K562 (cell line): ENCODE measurements around the gene STARD6. TPM values are rescaled to one million over a fixed set of nuclear protein-coding genes. Genes with fewer than 3 reads are reported as not detected.

Experiments used
- ATAC-seq: fragments of 200-7000 bp; cut with Tn5 transposase; 3 replicates; pipeline ENCODE4 v1.9.1; 2020; ENCODE audit warnings: moderate library complexity
- BruUV-seq: library from RNA; stranded (reverse); fragments of 400-500 nt; replicated peaks from 2 replicates; lab custom pipeline; 2021; lab: Mats Ljungman, UMichigan
- CTCF ChIA-PET: fragments of 300-600 bp; formaldehyde crosslinking; extraction: SDS; loops from one replicate; lab custom pipeline; 2021; ENCODE audit warnings: low intra/inter-chr PET ratio; lab: Yijun Ruan, JAX
- POLR2A ChIA-PET: fragments of 300-600, 350-650 bp; sonication (Branson Sonifier 250); formaldehyde crosslinking; extraction: SDS; loops from one replicate; lab custom pipeline; 2021; ENCODE audit warnings: antibody characterized with exemption, inconsistent platforms; lab: Yijun Ruan, JAX
- DNase-seq, 4 experiments: peaks; one replicate each; pipeline versions ENCODE4 v3.0.0 to v3.0.0-alpha.2; 2011 to 2018; ENCODE audit warnings: low spot score in 3 of 4, mixed read lengths in 3 of 4; ENCODE audit errors: extremely low read depth in 1 of 4
- FAIRE-seq: peaks from 2 replicates; lab custom pipeline; 2011; peaks lifted over from hg19 to GRCh38; lab: Jason Lieb, UNC
- H2AFZ ChIP-seq: 2 replicates; pipeline ENCODE4 v1.6.0; 2011; ENCODE audit warnings: low read depth, low read length, control low read depth, inconsistent platforms
- H3K27ac ChIP-seq: fragments of 200-600 bp; 3 replicates; pipeline ENCODE4 v1.8.0; 2011; ENCODE audit warnings: low read depth, mild to moderate bottlenecking, control low read depth, inconsistent platforms, low read length, moderate library complexity, mixed read lengths; ENCODE audit errors: extremely low read depth
- H3K27me3 ChIP-seq, 2 experiments: fragments of 300-600 bp in 1 of 2; 2 replicates in 1 of 2; 3 replicates in 1 of 2; pipeline versions ENCODE4 v1.6.0 to v1.8.0; 2011; ENCODE audit warnings: inconsistent platforms in 2 of 2, low read length in 2 of 2, mild to moderate bottlenecking in 1 of 2, mixed read lengths in 1 of 2, moderate library complexity in 1 of 2; ENCODE audit not compliant: control insufficient read depth in 2 of 2, insufficient read depth in 2 of 2
- H3K36me3 ChIP-seq: fragments of 300-600 bp; 3 replicates; pipeline ENCODE4 v1.8.0; 2011; ENCODE audit warnings: mild to moderate bottlenecking, low read length, inconsistent platforms; ENCODE audit not compliant: control insufficient read depth, insufficient read depth
- H3K4me1 ChIP-seq, 2 experiments: fragments of 200-600 bp in 1 of 2; replicated peaks in 1 of 2; 2 replicates in 1 of 2; 3 replicates in 1 of 2; pipeline versions ENCODE4 v1.5.1 to v1.8.0; 2011; ENCODE audit warnings: inconsistent platforms in 2 of 2, low read length in 2 of 2, mild to moderate bottlenecking in 1 of 2, mixed read lengths in 1 of 2, moderate library complexity in 1 of 2; ENCODE audit not compliant: control insufficient read depth in 2 of 2, insufficient read depth in 2 of 2
- H3K4me2 ChIP-seq: 2 replicates; pipeline ENCODE4 v1.6.1; 2011; ENCODE audit warnings: low read length, control low read depth, inconsistent platforms, mixed read lengths; ENCODE audit not compliant: insufficient read depth
- H3K4me3 ChIP-seq: fragments of 200-600 bp; sonication (generic), shearing (Covaris generic); 2 replicates; pipeline ENCODE4 v1.5.1; 2016; ENCODE audit warnings: control low read depth, inconsistent platforms
- H3K79me2 ChIP-seq: fragments of 200-600 bp; 3 replicates; pipeline ENCODE4 v1.8.0; 2011; ENCODE audit warnings: low read length, inconsistent platforms; ENCODE audit not compliant: control insufficient read depth, insufficient read depth
- H3K9ac ChIP-seq, 2 experiments: 2 replicates each; pipeline versions ENCODE4 v1.6.0 to v1.6.1; 2011; ENCODE audit warnings: low read depth in 2 of 2, low read length in 2 of 2, control low read depth in 1 of 2, inconsistent platforms in 1 of 2, mild to moderate bottlenecking in 1 of 2, mixed read lengths in 1 of 2; ENCODE audit not compliant: insufficient read depth in 1 of 2
- H3K9me1 ChIP-seq: one replicate; pipeline ENCODE4 v1.6.0; 2011; ENCODE audit warnings: inconsistent platforms, mild to moderate bottlenecking, low read length, moderate library complexity; ENCODE audit not compliant: control insufficient read depth, insufficient read depth
- H3K9me3 ChIP-seq: replicated peaks from 2 replicates; pipeline ENCODE4 v1.5.1; 2011; ENCODE audit warnings: low read depth, low read length, inconsistent platforms; ENCODE audit not compliant: control insufficient read depth, insufficient read depth
- H4K20me1 ChIP-seq: replicated peaks from 2 replicates; pipeline ENCODE4 v1.6.1; 2011; ENCODE audit warnings: low read length, inconsistent platforms, mixed read lengths; ENCODE audit not compliant: control insufficient read depth, insufficient read depth
- CUX1 ChIP-seq: fragments of 200-800 bp; sonication (Bioruptor generic); IDR thresholded peaks from 2 replicates; pipeline ENCODE4 v1.6.1; 2016; ENCODE audit warnings: missing genetic modification characterization, missing compliant biosample characterization
- MXD1 ChIP-seq: fragments of 250-450 bp; sonication (Bioruptor Pico); IDR thresholded peaks from 2 replicates; pipeline ENCODE4 v1.8.0; 2021; ENCODE audit warnings: borderline replicate concordance, mild to moderate bottlenecking, moderate library complexity; ENCODE audit not compliant: poor library complexity, severe bottlenecking
- PATZ1 ChIP-seq: fragments of 250-450 bp; sonication (Bioruptor Pico); IDR thresholded peaks from 2 replicates; pipeline ENCODE4 v1.5.0; 2020; ENCODE audit warnings: mild to moderate bottlenecking, borderline replicate concordance
- RBM17 ChIP-seq: fragments of 200-400 bp; formaldehyde crosslinking; IDR thresholded peaks from 2 replicates; pipeline ENCODE4 v1.6.1; 2017; ENCODE audit warnings: low read depth, mild to moderate bottlenecking, low read length, borderline replicate concordance
- RBM34 ChIP-seq: fragments of 200-400 bp; formaldehyde crosslinking; IDR thresholded peaks from 2 replicates; pipeline ENCODE4 v1.6.1; 2018; ENCODE audit warnings: low read length, borderline replicate concordance; ENCODE audit not compliant: insufficient read depth
- SAFB ChIP-seq: fragments of 200-400 bp; formaldehyde crosslinking; IDR thresholded peaks from 2 replicates; pipeline ENCODE4 v1.6.1; 2017; ENCODE audit warnings: low read depth, low read length, borderline replicate concordance
- SMARCA4 ChIP-seq: fragments of 450-650 bp; IDR thresholded peaks from 2 replicates; pipeline ENCODE4 v1.6.1; 2016
- THRA ChIP-seq: fragments of 450-650 bp; IDR thresholded peaks from 2 replicates; pipeline ENCODE4 v1.6.1; 2017; ENCODE audit warnings: mild to moderate bottlenecking, moderate library complexity
- YBX1 ChIP-seq: fragments of 450-650 bp; IDR thresholded peaks from 2 replicates; pipeline ENCODE4 v1.7.1; 2016; ENCODE audit warnings: mild to moderate bottlenecking
- ZNF75A ChIP-seq: fragments of 450-650 bp; formaldehyde crosslinking; IDR thresholded peaks from 2 replicates; pipeline ENCODE4 v1.4.0; 2020; ENCODE audit warnings: mild to moderate bottlenecking
- ZSCAN32 ChIP-seq: fragments of 450-650 bp; formaldehyde crosslinking; IDR thresholded peaks from 2 replicates; pipeline ENCODE4 v1.4.0; 2020; ENCODE audit warnings: mild to moderate bottlenecking, moderate library complexity
- WGBS: fragments of 100-300 bp; shearing (Covaris generic); methylation state at CpG from one replicate; pipeline ENCODE4 v1.1.6; 2016; ENCODE audit warnings: low coverage, mixed read lengths; ENCODE audit not compliant: insufficient coverage; ENCODE audit errors: missing lambda C conversion rate; 5-methylcytosine and 5-hydroxymethylcytosine counted together
- in situ Hi-C: fragments of 300-500 bp; cut with MboI; formaldehyde crosslinking; loops from 4 replicates; pipeline ENCODE4 v1.15.0; 2018; ENCODE audit warnings: inconsistent platforms, mixed read lengths
- intact Hi-C: fragments of 100-400 bp; cut with micrococcal nuclease; formaldehyde crosslinking; loops from 2 replicates; pipeline ENCODE4 v1.14.2; 2022
- polyA plus RNA-seq, 8 experiments: library from polyadenylated mRNA; depleted of rRNA in 4 of 8; stranded (reverse) in 5 of 8; unstranded in 3 of 8; fragments of >200 nt; fragmentation: Nextera tagmentation in 2 of 8; fragmentation: Illumina TruSeq in 1 of 8; extraction: Ambion mirVana in 2 of 8; extraction: Trizol in 1 of 8; gene quantifications; 2 replicates each; pipeline versions ENCODE4 v1.2.1 to v1.2.3, GENCODE V29; 2011 to 2014; ENCODE audit warnings: inconsistent platforms in 1 of 8, missing spikeins in 1 of 8
- total RNA-seq, 7 experiments: library from RNA; depleted of rRNA in 6 of 7; stranded (reverse); fragments of >200 nt in 6 of 7; fragmentation: Illumina TruSeq in 2 of 7; extraction: Trizol in 2 of 7; gene quantifications; 2 replicates each; pipeline versions ENCODE4 v1.2.1 to v1.2.3, GENCODE V29; 2011 to 2021; ENCODE audit warnings: low replicate concordance in 1 of 7

Gene STARD6
- total and polyA plus RNA-seq, 9 of the 15 experiments (the other 6 are each of a cell fraction or from before 2014, with no cell fraction given): 0.11 to 0.15 TPM; not detected in 7

- TF ChIP-seq ZSCAN32 (CRISPR knock-in tag): no peak
- no peak for TF ChIP-seq YBX1
- no peak for TF ChIP-seq RBM34
These were observed 72.5 kb downstream of the STARD6 start (continued) for GRCh38 chr18:54284981-54285785.

- ChIA-PET POLR2A (no interaction called here), CTCF (no interaction called here)
- Histone ChIP-seq H4K20me1 (no peaks in the 10 kb centered on the region), H3K36me3 (peaks cover 13% of the 10 kb centered on the region; the same call in 2 of the 3 replicates), H3K4me1 (no peaks in the 10 kb centered on the region), H3K9me1 (no peaks in the 10 kb centered on the region), H3K27ac (no peak overlapping the region), H3K79me2 (no peaks in the 10 kb centered on the region), H3K9ac (no peak overlapping the region), H3K4me3 (no peak overlapping the region), H3K9me3 (no peaks in the 10 kb centered on the region), H3K4me2 (no peak overlapping the region), H3K27me3 (no peaks in the 10 kb centered on the region), H2AFZ (no peak overlapping the region)
- no TSS peak for BruUV-seq
- ATAC-seq (no peak), DNase-seq (no peak), FAIRE-seq (no peak)
- intact Hi-C loops: no loop called here
- in situ Hi-C loops: no loop called here
- 100% methylated on average over 1 of the region's 3 CpGs for WGBS
- TF ChIP-seq ZNF75A (no peak), SMARCA4 (no peak), MXD1 (no peak), THRA (no peak), CUX1 (CRISPR knock-in tag) (no peak), RBM17 (no peak), PATZ1 (no peak), SAFB (no peak)
These were observed 73.1 kb downstream of the STARD6 start for GRCh38 chr18:54284535-54284934.
